GM21723 (cell line): ENCODE results near the gene MRPS11.
"Not testable (repeated sequence)": the region's sequence is repeated elsewhere in the genome, so short reads cannot be mapped to it uniquely, and the experiment has no call there.

ENCODE experiments used
- ATAC-seq: cut with Tn5 transposase; IDR thresholded peaks from one replicate; pipeline ENCODE4 v1.9.1; 2021; ENCODE audit warnings: mild to moderate bottlenecking, moderate library complexity; ENCODE audit not compliant: unreplicated experiment

MRPS11 gene

GRCh38 chr15:88489321-88489720, 21.8 kb downstream of the MRPS11 start:
- ATAC-seq, result no peak

GRCh38 chr15:88490036-88490435, 22.5 kb downstream of the MRPS11 start:
- ATAC-seq, result no peak

GRCh38 chr15:88491158-88491557, 23.6 kb downstream of the MRPS11 start:
- ATAC-seq, result no peak

- no peak for ATAC-seq
Measured at GRCh38 chr15:88493844-88494243, 26.3 kb downstream of the MRPS11 start.

GRCh38 chr15:88497109-88497765, 29.7 kb downstream of the MRPS11 start:
- no peak for ATAC-seq

- ATAC-seq, result no peak
Measured at GRCh38 chr15:88498996-88499395, 31.5 kb downstream of the MRPS11 start.

- no peak for ATAC-seq
Measured at GRCh38 chr15:88504445-88504844, 36.9 kb downstream of the MRPS11 start.

- no peak for ATAC-seq
Measured at GRCh38 chr15:88505721-88506120, 38.2 kb downstream of the MRPS11 start.

GRCh38 chr15:88506628-88507027, 39.1 kb downstream of the MRPS11 start:
- ATAC-seq, result no peak

GRCh38 chr15:88509321-88509720, 41.8 kb downstream of the MRPS11 start:
- ATAC-seq, result no peak

GRCh38 chr15:88509964-88510363, 42.5 kb downstream of the MRPS11 start:
- ATAC-seq, result no peak

- no peak for ATAC-seq
Measured at GRCh38 chr15:88511161-88511560, 43.7 kb downstream of the MRPS11 start.

- ATAC-seq, result no peak
Measured at GRCh38 chr15:88512078-88512477, 44.6 kb downstream of the MRPS11 start.

GRCh38 chr15:88512601-88513000, 45.1 kb downstream of the MRPS11 start:
- no peak for ATAC-seq

- ATAC-seq, result no peak
Measured at GRCh38 chr15:88513195-88513594, 45.7 kb downstream of the MRPS11 start.

GRCh38 chr15:88518903-88519302, 51.4 kb downstream of the MRPS11 start:
- no peak for ATAC-seq

- ATAC-seq, result not testable (repeated sequence)
Measured at GRCh38 chr15:88524094-88524493, 56.6 kb downstream of the MRPS11 start.

GRCh38 chr15:88525418-88525817, 57.9 kb downstream of the MRPS11 start:
- ATAC-seq, result no peak

GRCh38 chr15:88526247-88526879, 58.9 kb downstream of the MRPS11 start:
- no peak for ATAC-seq

GRCh38 chr15:88529021-88529630, 61.6 kb downstream of the MRPS11 start:
- no peak for ATAC-seq
